GM18873 (cell line): ENCODE results near the gene FOXO1.
A peak's percentile ranks its signal among the peaks of the same experiment; 100 is the strongest.
"Not testable (repeated sequence)": the region's sequence is repeated elsewhere in the genome, so short reads cannot be mapped to it uniquely, and the experiment has no call there.

Source experiments
- ATAC-seq: cut with Tn5 transposase; IDR thresholded peaks from one replicate; pipeline ENCODE4 v1.9.1; 2021; ENCODE audit warnings: mild to moderate bottlenecking, moderate library complexity, moderate number of reproducible peaks; ENCODE audit not compliant: unreplicated experiment, low FRiP score

Gene FOXO1

GRCh38 chr13:40666045-40666932 lies at the start of gene FOXO1:
Gene FOXO1, minus strand, starts transcription at chr13:40666641. Its CDS starts 429 bp downstream, at chr13:40666212.
- peak; percentile 42 for ATAC-seq

- ATAC-seq: not testable (repeated sequence)
Observed at GRCh38 chr13:40714433-40714832, 48.0 kb upstream of the FOXO1 start.

- ATAC-seq: no peak
Observed at GRCh38 chr13:40706439-40706838, 40.0 kb upstream of the FOXO1 start.

- ATAC-seq: peak; percentile 69
Observed at GRCh38 chr13:40697711-40698110, 31.3 kb upstream of the FOXO1 start.

- ATAC-seq: no peak
Observed at GRCh38 chr13:40694426-40694825, 28.0 kb upstream of the FOXO1 start.

GRCh38 chr13:40692946-40693345 lies 26.5 kb upstream of the FOXO1 start:
- ATAC-seq: no peak

- no peak for ATAC-seq
Observed at GRCh38 chr13:40688781-40689180, 22.3 kb upstream of the FOXO1 start.

GRCh38 chr13:40682449-40683240 lies 16.2 kb upstream of the FOXO1 start:
- no peak for ATAC-seq

- ATAC-seq: no peak
Observed at GRCh38 chr13:40681341-40682146, 15.1 kb upstream of the FOXO1 start.

GRCh38 chr13:40680659-40681323 lies 14.3 kb upstream of the FOXO1 start:
- ATAC-seq: no peak

GRCh38 chr13:40679480-40679985 lies 13.1 kb upstream of the FOXO1 start:
- no peak for ATAC-seq

GRCh38 chr13:40677064-40677463 lies 10.6 kb upstream of the FOXO1 start:
- no peak for ATAC-seq

- no peak for ATAC-seq
Observed at GRCh38 chr13:40676007-40676406, 9.6 kb upstream of the FOXO1 start.

- ATAC-seq: no peak
Observed at GRCh38 chr13:40673414-40673813, 7.0 kb upstream of the FOXO1 start.

- ATAC-seq: no peak
Observed at GRCh38 chr13:40672765-40673397, 6.4 kb upstream of the FOXO1 start.

- ATAC-seq: no peak
Observed at GRCh38 chr13:40671956-40672764, 5.7 kb upstream of the FOXO1 start.

GRCh38 chr13:40670307-40670706 lies 3.9 kb upstream of the FOXO1 start:
- ATAC-seq: no peak

GRCh38 chr13:40668335-40668734 lies 1.9 kb upstream of the FOXO1 start:
- ATAC-seq: no peak

GRCh38 chr13:40667622-40667978 lies 1.2 kb upstream of the FOXO1 start:
- ATAC-seq: no peak
